SK-N-SH treated with all-trans-retinoic acid at 6 μM for 48 hours (cell line): ENCODE measurements around the gene NCOA4.

Experiments used
- ATAC-seq: fragments of 200-7000 bp; cut with Tn5 transposase; 3 replicates; pipeline ENCODE4 v1.9.1; 2020; ENCODE audit warnings: mild to moderate bottlenecking, moderate library complexity
- ARNTL ChIP-seq: fragments of 450-650 bp; formaldehyde crosslinking; IDR thresholded peaks from 2 replicates; pipeline ENCODE4 v1.5.0; 2020; ENCODE audit warnings: low read depth, mild to moderate bottlenecking, moderate library complexity, borderline replicate concordance
- BACH2 ChIP-seq: fragments of 250-450 bp; sonication (Bioruptor Pico); IDR thresholded peaks from 2 replicates; pipeline ENCODE4 v1.9.0; 2021; ENCODE audit warnings: mild to moderate bottlenecking, borderline replicate concordance
- CREB5 ChIP-seq: fragments of 250-450 bp; sonication (Bioruptor Pico); IDR thresholded peaks from 2 replicates; pipeline ENCODE4 v1.5.1; 2020; ENCODE audit warnings: low read depth, mild to moderate bottlenecking, moderate library complexity
- CSDC2 ChIP-seq: fragments of 250-450 bp; sonication (Bioruptor Pico); IDR thresholded peaks from 2 replicates; pipeline ENCODE4 v1.5.0; 2020; ENCODE audit warnings: mild to moderate bottlenecking, moderate library complexity
- ESRRG ChIP-seq: fragments of 250-450 bp; sonication (Bioruptor Pico); IDR thresholded peaks from 2 replicates; pipeline ENCODE4 v1.6.1; 2021; ENCODE audit warnings: mild to moderate bottlenecking
- GLIS3 ChIP-seq: fragments of 250-450 bp; sonication (Bioruptor Pico); IDR thresholded peaks from 2 replicates; pipeline ENCODE4 v1.5.0; 2020; ENCODE audit warnings: mild to moderate bottlenecking, moderate library complexity
- ISL1 ChIP-seq: fragments of 250-450 bp; sonication (Bioruptor Pico); IDR thresholded peaks from 2 replicates; pipeline ENCODE4 v2.1.2; 2022; ENCODE audit warnings: mild to moderate bottlenecking, moderate library complexity
- OSR1 ChIP-seq: fragments of 250-450 bp; sonication (Bioruptor Pico); IDR thresholded peaks from 2 replicates; pipeline ENCODE4 v1.8.0; 2022; ENCODE audit warnings: moderate library complexity, mild to moderate bottlenecking, inconsistent platforms
- PATZ1 ChIP-seq: fragments of 250-450 bp; sonication (Bioruptor Pico); IDR thresholded peaks from 2 replicates; pipeline ENCODE4 v1.8.0; 2020; ENCODE audit warnings: mild to moderate bottlenecking, moderate library complexity, borderline replicate concordance
- PPARA ChIP-seq: fragments of 250-450 bp; sonication (Bioruptor Pico); IDR thresholded peaks from 2 replicates; pipeline ENCODE4 v1.5.0; 2020; ENCODE audit warnings: mild to moderate bottlenecking, borderline replicate concordance
- SNAI2 ChIP-seq: fragments of 250-450 bp; sonication (Bioruptor Pico); IDR thresholded peaks from 2 replicates; pipeline ENCODE4 v1.5.0; 2020; ENCODE audit warnings: mild to moderate bottlenecking, moderate library complexity
- TCF4 ChIP-seq: fragments of 250-450 bp; sonication (Bioruptor Pico); IDR thresholded peaks from 2 replicates; pipeline ENCODE4 v1.8.0; 2021; ENCODE audit warnings: mild to moderate bottlenecking, moderate library complexity, borderline replicate concordance
- TOX ChIP-seq: fragments of 250-450 bp; sonication (Bioruptor Pico); IDR thresholded peaks from 2 replicates; pipeline ENCODE4 v1.8.0; 2021; ENCODE audit warnings: mild to moderate bottlenecking, moderate library complexity, borderline replicate concordance
- ZC3H10 ChIP-seq: fragments of 250-450 bp; sonication (Bioruptor Pico); IDR thresholded peaks from 2 replicates; pipeline ENCODE4 v1.5.1; 2021; ENCODE audit warnings: mild to moderate bottlenecking, moderate library complexity
- ZFP3 ChIP-seq: fragments of 250-450 bp; sonication (Bioruptor Pico); IDR thresholded peaks from 2 replicates; pipeline ENCODE4 v1.5.0; 2020; ENCODE audit warnings: mild to moderate bottlenecking, moderate library complexity
- ZFP30 ChIP-seq: fragments of 450-650 bp; formaldehyde crosslinking; IDR thresholded peaks from 2 replicates; pipeline ENCODE4 v1.5.0; 2022; ENCODE audit warnings: mild to moderate bottlenecking, moderate library complexity
- ZNF565 ChIP-seq: fragments of 450-650 bp; formaldehyde crosslinking; conservative IDR thresholded peaks from 2 replicates; pipeline ENCODE4 v1.5.0; 2020; ENCODE audit warnings: low read depth, mild to moderate bottlenecking, moderate library complexity
- ZNF70 ChIP-seq: fragments of 450-650 bp; formaldehyde crosslinking; IDR thresholded peaks from 2 replicates; pipeline ENCODE4 v1.5.0; 2020; ENCODE audit warnings: mild to moderate bottlenecking, moderate library complexity
- ZNF8 ChIP-seq: fragments of 450-650 bp; formaldehyde crosslinking; IDR thresholded peaks from 2 replicates; pipeline ENCODE4 v1.5.0; 2020; ENCODE audit warnings: mild to moderate bottlenecking, moderate library complexity
- TF ChIP-seq, protein P1 (sequence below): fragments of 250-450 bp; sonication (Bioruptor Pico); IDR thresholded peaks from 2 replicates; pipeline ENCODE4 v1.5.0; 2020; ENCODE audit warnings: mild to moderate bottlenecking, moderate library complexity
- TF ChIP-seq, protein P2 (sequence below): fragments of 250-450 bp; sonication (Bioruptor Pico); IDR thresholded peaks from 2 replicates; pipeline ENCODE4 v1.5.1; 2021; ENCODE audit warnings: mild to moderate bottlenecking, moderate library complexity
- TF ChIP-seq, protein P3 (sequence below): fragments of 250-450 bp; sonication (Bioruptor Pico); IDR thresholded peaks from 2 replicates; pipeline ENCODE4 v1.8.0; 2021; ENCODE audit warnings: low read depth, mild to moderate bottlenecking, moderate library complexity, borderline replicate concordance

Gene NCOA4

GRCh38 chr10:46024948-46025347 lies 5.5 kb downstream of the NCOA4 start:
- no peak for TF ChIP-seq CREB5 (CRISPR knock-in tag)
- no peak for TF ChIP-seq ZC3H10 (CRISPR knock-in tag)
- TF ChIP-seq TCF4 (CRISPR knock-in tag): no peak
- TF ChIP-seq, protein P1, sequence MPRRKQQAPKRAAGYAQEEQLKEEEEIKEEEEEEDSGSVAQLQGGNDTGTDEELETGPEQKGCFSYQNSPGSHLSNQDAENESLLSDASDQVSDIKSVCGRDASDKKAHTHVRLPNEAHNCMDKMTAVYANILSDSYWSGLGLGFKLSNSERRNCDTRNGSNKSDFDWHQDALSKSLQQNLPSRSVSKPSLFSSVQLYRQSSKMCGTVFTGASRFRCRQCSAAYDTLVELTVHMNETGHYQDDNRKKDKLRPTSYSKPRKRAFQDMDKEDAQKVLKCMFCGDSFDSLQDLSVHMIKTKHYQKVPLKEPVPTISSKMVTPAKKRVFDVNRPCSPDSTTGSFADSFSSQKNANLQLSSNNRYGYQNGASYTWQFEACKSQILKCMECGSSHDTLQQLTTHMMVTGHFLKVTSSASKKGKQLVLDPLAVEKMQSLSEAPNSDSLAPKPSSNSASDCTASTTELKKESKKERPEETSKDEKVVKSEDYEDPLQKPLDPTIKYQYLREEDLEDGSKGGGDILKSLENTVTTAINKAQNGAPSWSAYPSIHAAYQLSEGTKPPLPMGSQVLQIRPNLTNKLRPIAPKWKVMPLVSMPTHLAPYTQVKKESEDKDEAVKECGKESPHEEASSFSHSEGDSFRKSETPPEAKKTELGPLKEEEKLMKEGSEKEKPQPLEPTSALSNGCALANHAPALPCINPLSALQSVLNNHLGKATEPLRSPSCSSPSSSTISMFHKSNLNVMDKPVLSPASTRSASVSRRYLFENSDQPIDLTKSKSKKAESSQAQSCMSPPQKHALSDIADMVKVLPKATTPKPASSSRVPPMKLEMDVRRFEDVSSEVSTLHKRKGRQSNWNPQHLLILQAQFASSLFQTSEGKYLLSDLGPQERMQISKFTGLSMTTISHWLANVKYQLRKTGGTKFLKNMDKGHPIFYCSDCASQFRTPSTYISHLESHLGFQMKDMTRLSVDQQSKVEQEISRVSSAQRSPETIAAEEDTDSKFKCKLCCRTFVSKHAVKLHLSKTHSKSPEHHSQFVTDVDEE (CRISPR knock-in tag): no peak
- TF ChIP-seq BACH2: no peak
- TF ChIP-seq ZNF565: no peak
- no peak for ATAC-seq

DNA sequence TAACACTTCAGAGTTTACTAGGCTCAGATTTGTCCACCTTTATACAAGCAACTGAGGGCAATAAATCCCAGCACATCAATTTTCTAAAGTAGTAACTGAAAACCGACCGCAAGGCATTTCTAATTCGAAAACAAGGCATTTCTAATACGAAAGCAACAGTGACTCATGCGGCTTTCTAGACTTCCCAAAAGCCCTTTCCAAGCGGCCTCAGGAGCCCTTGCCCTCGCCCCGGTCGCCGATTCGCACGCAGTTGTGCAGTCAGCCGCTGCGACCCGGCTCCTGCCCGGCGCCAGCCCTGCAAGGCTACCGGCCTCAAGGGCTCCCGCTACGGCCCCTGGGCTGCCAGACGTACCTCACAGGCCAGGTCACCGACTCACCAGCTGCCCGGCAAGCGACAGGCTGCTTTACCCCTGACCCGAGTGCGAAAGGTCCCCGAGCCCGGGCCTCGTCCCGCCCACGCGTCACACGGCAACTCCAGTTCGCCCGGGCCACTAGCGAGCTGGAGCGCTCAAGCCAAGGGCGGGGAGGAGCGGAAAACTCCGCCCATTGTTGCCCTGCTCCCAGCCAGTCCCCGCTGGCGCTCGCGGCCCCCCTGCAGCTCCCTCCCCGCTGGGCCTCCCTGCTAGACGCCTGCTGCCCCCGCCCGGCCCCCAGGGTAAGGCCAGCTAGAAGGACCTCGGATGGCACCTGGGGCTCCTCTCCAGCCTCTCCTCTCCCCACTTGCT lies 7.3 kb downstream of the NCOA4 start:
- peak; percentile 99 for ATAC-seq
- TF ChIP-seq ZFP3 (CRISPR knock-in tag) (0 out of 2 replicates have a peak, but pooled peaks have one; percentile 13), ZNF8 (CRISPR knock-in tag) (no peak)

DNA sequence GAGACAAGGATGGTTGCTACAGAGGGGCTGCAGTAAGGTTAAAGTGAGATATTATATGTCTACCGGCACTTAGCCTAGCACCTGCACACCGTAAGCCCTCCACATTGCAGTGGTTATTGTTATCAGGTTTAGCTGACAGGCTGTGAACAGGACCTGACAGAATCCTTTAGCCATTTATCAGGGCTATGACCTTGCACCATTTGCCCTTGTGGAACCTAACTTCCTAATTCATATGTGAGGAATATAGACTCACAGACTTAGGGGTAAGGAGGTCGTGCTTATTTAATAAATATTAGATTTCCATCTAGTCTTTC lies 10.1 kb downstream of the NCOA4 start:
- ATAC-seq: no peak
- no peak for TF ChIP-seq ZNF8 (CRISPR knock-in tag)
- TF ChIP-seq SNAI2 (CRISPR knock-in tag): no peak
- TF ChIP-seq CREB5 (CRISPR knock-in tag): no peak
- TF ChIP-seq ISL1 (CRISPR knock-in tag): no peak
- no peak for TF ChIP-seq PATZ1 (CRISPR knock-in tag)
- no peak for TF ChIP-seq ZNF70 (CRISPR knock-in tag)
- TF ChIP-seq BACH2: no peak
- no peak for TF ChIP-seq ESRRG (CRISPR knock-in tag)
- TF ChIP-seq OSR1 (CRISPR knock-in tag): no peak

DNA sequence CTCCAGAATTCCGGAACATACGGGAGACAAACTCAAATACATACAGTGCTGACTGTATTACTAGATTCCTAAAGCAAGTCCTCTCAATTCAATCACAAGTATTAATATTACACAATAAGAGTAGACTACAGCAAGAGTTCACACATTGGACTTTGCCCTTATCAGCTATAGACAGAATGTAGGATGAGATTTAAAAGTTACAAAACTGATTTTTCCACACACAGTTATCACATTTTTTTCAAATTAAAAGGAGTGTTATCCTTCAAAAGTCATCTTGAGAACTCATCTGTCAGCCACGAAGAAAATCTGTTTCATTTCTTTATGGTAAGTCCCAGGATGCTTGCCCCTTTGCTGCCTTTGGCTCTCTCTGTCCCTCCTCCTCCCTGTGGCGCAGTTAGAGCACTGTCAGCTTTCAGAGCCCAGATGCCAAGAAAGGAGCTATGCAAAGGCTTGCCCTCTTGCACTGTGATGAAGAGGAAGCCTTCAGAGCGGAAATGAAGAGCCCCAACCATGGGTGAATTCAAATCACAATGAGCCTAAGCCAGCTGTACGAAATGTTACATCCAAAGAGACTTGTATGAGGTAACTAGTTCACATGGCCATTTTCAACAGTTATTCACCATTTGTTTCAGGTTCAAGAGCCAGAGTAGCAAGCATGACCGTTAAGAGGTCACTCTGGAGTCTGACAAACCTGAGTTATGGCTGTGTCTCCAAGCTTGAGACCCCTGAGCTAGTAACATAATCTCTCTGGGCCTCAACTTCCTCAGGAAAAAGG lies 10.7 kb downstream of the NCOA4 start:
- ATAC-seq: no peak
- TF ChIP-seq CSDC2 (CRISPR knock-in tag) (no peak), PPARA (CRISPR knock-in tag) (no peak), GLIS3 (no peak), TOX (CRISPR knock-in tag) (no peak), ZFP3 (CRISPR knock-in tag) (no peak), ESRRG (CRISPR knock-in tag) (no peak), PATZ1 (CRISPR knock-in tag) (no peak), ARNTL (CRISPR knock-in tag) (no peak), ZFP30 (no peak)
- TF ChIP-seq, protein P2, sequence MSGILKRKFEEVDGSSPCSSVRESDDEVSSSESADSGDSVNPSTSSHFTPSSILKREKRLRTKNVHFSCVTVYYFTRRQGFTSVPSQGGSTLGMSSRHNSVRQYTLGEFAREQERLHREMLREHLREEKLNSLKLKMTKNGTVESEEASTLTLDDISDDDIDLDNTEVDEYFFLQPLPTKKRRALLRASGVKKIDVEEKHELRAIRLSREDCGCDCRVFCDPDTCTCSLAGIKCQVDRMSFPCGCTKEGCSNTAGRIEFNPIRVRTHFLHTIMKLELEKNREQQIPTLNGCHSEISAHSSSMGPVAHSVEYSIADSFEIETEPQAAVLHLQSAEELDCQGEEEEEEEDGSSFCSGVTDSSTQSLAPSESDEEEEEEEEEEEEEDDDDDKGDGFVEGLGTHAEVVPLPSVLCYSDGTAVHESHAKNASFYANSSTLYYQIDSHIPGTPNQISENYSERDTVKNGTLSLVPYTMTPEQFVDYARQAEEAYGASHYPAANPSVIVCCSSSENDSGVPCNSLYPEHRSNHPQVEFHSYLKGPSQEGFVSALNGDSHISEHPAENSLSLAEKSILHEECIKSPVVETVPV (CRISPR knock-in tag): no peak
- TF ChIP-seq, protein P3, sequence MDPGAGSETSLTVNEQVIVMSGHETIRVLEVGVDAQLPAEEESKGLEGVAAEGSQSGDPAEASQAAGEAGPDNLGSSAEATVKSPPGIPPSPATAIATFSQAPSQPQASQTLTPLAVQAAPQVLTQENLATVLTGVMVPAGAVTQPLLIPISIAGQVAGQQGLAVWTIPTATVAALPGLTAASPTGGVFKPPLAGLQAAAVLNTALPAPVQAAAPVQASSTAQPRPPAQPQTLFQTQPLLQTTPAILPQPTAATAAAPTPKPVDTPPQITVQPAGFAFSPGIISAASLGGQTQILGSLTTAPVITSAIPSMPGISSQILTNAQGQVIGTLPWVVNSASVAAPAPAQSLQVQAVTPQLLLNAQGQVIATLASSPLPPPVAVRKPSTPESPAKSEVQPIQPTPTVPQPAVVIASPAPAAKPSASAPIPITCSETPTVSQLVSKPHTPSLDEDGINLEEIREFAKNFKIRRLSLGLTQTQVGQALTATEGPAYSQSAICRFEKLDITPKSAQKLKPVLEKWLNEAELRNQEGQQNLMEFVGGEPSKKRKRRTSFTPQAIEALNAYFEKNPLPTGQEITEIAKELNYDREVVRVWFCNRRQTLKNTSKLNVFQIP (CRISPR knock-in tag): no peak
